HG03571 (cell line): Measurements from ENCODE around the gene STAMBP.
"Not testable (repeated sequence)": the region's sequence is repeated elsewhere in the genome, so short reads cannot be mapped to it uniquely, and the experiment has no call there.

Experiments used
- ATAC-seq: cut with Tn5 transposase; IDR thresholded peaks from one replicate; pipeline ENCODE4 v1.9.1; 2021; ENCODE audit not compliant: unreplicated experiment

Gene STAMBP

GRCh38 chr2:73903949-73904613 is 75.3 kb downstream of the STAMBP start:
- ATAC-seq, result not testable (repeated sequence)

- no peak for ATAC-seq
Measured at GRCh38 chr2:73904952-73905351, 76.2 kb downstream of the STAMBP start.

DNA sequence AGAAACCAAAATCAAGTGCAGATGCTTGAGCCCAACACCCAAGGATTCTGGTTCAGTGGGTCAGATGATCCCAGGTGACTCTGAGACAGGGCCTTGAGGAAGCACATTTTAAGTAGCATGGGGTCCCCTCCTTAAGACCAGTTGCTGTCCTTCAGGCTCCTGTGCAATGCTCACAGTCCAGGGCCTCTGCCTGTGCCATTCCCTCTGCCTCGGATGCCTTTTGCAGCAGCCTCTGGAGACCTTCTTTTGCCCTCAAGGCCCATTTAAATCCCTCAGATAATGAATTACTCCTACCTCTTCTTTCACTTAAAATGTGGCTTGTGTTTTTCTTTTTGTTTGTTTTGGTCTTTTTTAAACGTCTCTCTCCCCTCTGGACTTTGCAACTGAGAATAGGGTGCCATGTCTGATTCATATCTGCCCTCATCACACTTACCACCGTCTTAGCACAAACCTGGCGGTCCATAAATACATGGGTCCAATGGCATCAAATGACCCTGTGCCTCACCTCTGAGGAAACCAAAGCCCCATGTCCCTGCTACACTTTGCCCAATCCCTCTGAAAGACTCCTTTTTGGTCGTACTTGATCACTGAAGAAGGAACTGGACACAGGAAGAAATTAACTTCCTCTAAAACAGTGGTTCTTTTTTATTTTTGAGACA is 78.2 kb downstream of the STAMBP start:
- no peak for ATAC-seq

DNA sequence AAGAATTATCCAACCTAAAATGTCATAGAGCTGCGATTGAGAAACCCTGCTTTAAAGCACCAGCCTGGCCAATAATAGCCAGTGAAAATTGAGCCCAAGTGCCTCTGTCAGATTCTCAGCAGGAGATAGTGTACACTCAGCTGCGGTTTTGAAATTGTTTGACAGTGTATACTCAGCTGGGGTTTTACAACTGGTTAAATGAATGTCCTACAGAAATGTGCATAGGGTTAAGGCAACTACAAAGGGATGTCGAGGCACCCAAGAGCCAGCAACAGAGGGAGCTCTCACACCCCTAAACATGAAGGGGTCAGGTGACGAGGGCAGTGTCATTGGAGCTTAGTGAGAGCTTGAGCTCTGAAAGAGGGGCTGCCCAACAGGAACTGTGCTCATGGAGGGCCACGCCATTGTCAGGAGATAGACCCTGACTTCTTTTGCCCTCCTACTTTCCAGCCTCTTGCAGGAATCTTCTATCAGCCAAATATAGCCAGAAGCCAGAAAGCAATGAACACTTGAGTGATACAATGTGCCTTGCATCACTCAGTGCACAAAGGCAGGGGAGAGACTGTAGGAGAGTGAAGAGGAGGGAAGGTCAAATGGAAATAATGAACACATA is 79.2 kb downstream of the STAMBP start:
- ATAC-seq, result no peak

DNA sequence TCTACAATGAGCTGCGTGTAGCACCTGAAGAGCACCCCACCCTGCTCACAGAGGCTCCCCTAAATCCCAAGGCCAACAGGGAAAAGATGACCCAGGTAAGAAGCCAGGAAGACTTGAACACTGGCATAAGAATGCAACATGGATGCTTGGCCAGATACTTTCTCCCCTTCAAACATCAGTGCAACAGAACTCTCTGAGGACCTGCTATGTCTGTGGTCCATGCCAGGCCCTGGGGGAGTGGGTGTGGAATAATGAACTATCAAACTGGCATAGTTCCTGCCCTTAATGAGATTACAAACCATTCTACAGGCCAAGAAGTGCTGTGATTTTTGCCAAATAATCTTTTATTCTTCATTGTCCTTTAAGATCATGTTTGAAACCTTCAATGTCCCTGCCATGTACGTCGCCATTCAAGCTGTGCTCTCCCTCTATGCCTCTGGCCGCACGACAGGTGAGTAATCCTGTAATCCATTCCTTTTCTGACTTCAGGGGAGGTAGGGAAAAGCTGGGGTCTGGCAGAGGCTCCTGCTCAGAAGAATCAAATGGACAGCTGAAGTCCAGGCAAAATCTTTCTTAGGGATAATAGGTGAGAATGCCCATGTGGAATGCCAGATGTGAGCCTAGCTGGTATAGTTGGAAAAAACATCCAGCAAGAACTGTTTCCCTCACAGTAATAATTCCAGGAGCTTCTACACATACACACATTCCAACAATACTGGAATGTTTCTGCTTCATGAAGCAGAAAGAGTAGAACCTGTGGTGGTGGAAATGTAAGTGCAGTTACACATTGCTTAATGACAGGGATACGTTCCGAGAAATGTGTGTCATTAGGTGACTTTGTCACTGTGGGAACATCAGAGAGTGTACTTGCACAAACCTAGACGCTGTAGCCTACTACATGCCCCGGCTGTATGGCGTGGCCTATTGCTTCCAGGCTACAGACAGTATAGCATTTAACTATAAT is 80.2 kb downstream of the STAMBP start:
- ATAC-seq, result no peak

GRCh38 chr2:73910873-73911547 is 82.2 kb downstream of the STAMBP start:
- ATAC-seq, result no peak

DNA sequence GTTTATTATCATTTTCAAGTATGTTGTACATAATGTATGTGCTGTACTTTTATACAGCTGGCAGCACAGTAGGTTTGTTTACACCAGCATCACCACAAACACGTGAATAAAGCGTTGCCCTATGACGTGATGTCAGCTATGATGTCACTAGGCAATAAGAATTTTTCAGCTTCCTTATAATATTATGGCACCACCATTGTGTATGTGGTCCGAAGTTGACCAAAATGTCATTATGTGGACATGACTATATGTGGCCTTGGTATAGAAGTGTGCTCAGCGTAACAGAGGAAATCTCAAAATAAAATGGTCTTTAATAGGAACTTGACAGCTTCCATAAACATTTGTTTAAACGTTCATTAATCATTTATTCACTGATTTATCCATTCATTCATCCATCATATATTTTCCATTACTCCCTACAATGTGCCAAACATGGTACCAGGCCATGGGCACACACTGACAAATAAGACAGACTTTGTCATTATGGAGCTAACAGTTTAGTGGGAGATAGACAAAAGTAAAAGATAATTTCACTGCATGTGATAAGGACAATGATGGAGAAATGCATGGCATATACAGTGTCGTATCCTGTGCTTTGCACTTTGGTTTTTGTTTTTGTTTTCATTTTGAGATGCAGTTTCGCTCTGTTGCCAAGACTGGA is 82.9 kb downstream of the STAMBP start:
- ATAC-seq, result no peak

DNA sequence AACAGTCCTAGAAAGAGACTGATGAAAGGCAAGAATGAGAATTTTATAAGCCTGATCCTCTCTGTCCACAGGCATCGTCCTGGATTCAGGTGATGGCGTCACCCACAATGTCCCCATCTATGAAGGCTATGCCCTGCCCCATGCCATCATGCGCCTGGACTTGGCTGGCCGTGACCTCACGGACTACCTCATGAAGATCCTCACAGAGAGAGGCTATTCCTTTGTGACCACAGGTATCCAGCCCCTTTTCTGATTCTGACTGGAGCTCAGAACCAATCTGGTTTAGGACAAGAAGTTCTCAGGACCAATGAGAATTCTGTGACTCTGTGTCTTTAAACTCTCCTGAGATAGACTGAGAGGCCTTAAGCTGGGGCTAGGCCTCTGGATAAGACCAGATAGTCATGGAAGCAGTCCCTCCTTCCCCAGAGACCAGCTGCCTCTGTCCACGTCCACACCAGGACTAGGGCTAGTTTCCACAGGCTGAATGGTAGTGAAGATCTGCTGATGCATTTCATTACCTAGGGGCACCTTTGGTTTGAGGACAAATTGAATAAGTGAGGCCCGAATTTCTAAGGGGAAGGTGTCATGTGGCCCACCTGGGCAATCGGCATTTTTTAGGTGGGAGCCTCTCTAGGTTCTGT is 84.8 kb downstream of the STAMBP start:
- ATAC-seq, result no peak

GRCh38 chr2:73914667-73915066 is 85.9 kb downstream of the STAMBP start:
- no peak for ATAC-seq

DNA sequence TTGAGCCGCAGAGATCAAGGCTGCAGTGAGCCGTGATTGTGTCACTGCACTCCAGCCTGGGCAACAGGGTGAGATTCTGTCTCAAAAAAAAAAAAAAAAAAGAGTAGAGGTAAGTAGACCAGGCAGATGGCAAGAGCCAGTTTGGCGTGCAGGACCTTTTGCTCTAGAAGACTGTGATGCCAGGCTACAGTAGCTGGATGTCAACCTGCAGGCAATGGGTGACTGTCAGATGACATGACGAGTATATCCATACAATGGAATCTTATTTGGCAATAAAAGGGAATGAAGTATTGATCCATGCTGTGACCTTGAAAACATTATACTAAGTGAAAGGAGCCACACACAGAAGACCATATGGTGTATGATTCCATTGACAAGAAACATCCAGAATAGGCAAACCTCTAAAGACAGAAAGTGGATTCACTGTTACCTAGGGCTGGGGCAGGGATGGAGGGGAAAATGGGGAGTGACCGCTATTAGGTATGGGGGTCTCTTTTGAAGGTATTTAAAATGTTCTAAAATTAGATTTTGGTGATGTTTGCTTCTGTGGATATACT is 86.8 kb downstream of the STAMBP start:
- no peak for ATAC-seq

DNA sequence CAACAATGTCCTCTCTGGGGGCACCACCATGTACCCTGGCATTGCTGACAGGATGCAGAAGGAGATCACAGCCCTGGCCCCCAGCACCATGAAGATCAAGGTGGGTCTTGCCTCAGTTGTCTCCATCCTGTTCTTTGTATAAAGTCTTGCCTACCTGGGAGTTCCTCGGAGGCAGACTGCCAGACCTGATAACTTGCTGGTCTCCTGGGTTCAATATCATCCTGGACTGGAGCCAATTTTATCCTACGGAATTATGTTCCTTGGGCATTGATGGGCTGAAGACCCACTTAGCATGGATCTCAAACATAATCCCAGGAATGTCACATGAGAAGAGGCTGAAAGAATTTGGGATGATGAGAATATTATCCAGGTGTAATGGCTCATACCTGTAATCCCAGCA is 87.9 kb downstream of the STAMBP start:
- ATAC-seq, result no peak

GRCh38 chr2:73917296-73917695 is 88.5 kb downstream of the STAMBP start:
- ATAC-seq, result no peak

- ATAC-seq, result no peak
Measured at GRCh38 chr2:73917696-73918207, 89.0 kb downstream of the STAMBP start.

DNA sequence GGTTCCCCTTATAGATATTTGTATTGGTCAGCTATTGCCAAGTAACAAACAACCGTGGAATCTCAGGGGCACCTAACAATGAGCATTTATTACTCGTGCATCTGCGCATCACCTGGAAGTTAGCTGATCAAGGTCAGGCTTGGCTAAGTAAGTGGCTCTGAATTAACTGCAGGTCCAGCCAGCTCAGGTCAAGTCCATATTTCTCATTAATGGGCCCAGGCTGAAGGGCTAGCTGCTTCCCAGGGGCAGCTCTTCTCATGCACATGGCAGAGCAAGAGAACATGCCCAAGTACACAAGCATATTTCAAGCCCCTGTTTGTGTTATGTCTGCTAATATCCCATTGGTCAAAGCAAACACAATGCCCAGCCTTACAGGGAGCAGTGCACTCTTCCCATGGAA is 90.1 kb downstream of the STAMBP start:
- no peak for ATAC-seq

DNA sequence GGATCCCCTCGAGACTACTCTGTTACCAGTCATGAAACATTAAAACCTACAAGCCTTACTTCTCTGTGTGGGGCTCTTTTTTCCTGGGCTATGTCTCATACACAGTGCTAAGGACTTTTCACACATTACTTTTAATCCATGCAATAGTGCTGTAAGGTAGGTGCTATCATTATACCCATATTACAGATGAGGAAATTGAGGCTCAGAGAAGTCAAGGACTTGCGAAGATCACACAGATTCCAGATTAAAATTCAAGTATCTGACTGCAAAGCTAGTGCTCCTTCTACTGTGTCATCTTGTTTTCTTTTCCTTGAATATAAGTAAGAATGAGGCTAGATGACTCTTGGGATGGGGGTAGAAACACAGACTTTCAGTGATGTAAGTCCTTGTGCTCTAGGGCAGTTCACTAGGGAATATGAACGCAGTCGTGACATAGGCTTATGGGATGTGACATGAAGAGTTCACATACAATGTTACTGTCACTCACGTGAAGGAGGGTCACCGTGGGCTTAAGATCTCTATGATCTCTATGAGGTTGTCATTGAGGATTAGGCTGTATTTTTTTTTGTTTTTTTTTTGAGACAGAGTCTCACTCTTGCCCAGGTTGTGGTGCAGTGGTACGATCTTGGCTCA is 91.0 kb downstream of the STAMBP start:
- ATAC-seq, result no peak

GRCh38 chr2:73920577-73921545 is 92.1 kb downstream of the STAMBP start:
- no peak for ATAC-seq

DNA sequence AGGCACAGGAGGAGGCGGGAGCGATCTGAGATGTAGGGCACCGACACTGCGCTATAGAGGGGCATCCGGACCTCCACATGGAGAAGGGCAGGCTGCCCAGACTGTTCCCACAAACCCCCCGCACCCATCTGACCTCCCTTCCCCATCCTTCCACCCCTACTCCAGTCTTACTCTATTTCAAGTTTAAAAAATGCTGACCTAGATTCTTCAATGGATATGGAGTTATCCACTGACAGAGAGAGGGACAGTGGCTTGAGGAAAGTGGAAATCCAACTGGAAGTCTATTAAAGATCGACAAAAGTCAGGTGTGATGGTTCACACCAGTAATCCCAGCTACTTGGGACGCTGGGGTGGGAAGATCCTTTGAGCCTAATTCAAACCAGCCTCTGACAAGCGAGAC is 92.8 kb downstream of the STAMBP start:
- ATAC-seq, result no peak

GRCh38 chr2:73922681-73923080 is 93.9 kb downstream of the STAMBP start:
- no peak for ATAC-seq
